Neural crest cell (in vitro differentiated cells): Measurements from ENCODE around the gene ELN. TPM values are rescaled to one million over a fixed set of nuclear protein-coding genes. Genes with fewer than 3 reads are reported as not detected.
A peak's percentile ranks its signal among the peaks of the same experiment; 100 is the strongest.
"Not testable (repeated sequence)": the region's sequence is repeated elsewhere in the genome, so short reads cannot be mapped to it uniquely, and the experiment has no call there.

Source experiments
- DNase-seq: peaks from one replicate; pipeline ENCODE4 v3.0.0; 2021; ENCODE audit warnings: low read depth, mixed read lengths, low spot score
- H3K27ac Mint-ChIP-seq: one replicate; pipeline ENCODE4 v1.8.0; 2021; ENCODE audit warnings: mild to moderate bottlenecking, mixed read lengths; ENCODE audit not compliant: unreplicated experiment
- H3K27me3 Mint-ChIP-seq: 2 replicates; pipeline ENCODE4 v1.8.0; 2021; ENCODE audit warnings: low read depth, mild to moderate bottlenecking, mixed read lengths
- H3K36me3 Mint-ChIP-seq: 2 replicates; pipeline ENCODE4 v1.8.0; 2021; ENCODE audit warnings: low read depth, mild to moderate bottlenecking, mixed read lengths
- H3K4me1 Mint-ChIP-seq: 2 replicates; pipeline ENCODE4 v1.8.0; 2021; ENCODE audit warnings: mixed read lengths
- H3K4me3 Mint-ChIP-seq: one replicate; pipeline ENCODE4 v1.8.0; 2021; ENCODE audit warnings: mild to moderate bottlenecking, mixed read lengths
- H3K9me3 Mint-ChIP-seq: 2 replicates; pipeline ENCODE4 v1.8.0; 2021; ENCODE audit warnings: mixed read lengths
- long read RNA-seq: library from polyadenylated mRNA; unstranded; transcript quantifications from one replicate; pipeline ENCODE4 v2.0.0, GENCODE V29; 2020
- total RNA-seq: library from RNA; stranded (reverse); gene quantifications from 2 replicates; pipeline ENCODE4 v1.2.1, GENCODE V29; 2021
- TF ChIP-seq, protein P1 (sequence below): fragments of 200-600 bp; sonication (generic); conservative IDR thresholded peaks from 2 replicates; pipeline ENCODE4 v1.5.0; 2021; ENCODE audit warnings: antibody characterized with exemption, mild to moderate bottlenecking

Gene ELN
- total RNA-seq, result 0.41 and 1.0 TPM in 2 replicates
- long read RNA-seq, result 0 reads

DNA sequence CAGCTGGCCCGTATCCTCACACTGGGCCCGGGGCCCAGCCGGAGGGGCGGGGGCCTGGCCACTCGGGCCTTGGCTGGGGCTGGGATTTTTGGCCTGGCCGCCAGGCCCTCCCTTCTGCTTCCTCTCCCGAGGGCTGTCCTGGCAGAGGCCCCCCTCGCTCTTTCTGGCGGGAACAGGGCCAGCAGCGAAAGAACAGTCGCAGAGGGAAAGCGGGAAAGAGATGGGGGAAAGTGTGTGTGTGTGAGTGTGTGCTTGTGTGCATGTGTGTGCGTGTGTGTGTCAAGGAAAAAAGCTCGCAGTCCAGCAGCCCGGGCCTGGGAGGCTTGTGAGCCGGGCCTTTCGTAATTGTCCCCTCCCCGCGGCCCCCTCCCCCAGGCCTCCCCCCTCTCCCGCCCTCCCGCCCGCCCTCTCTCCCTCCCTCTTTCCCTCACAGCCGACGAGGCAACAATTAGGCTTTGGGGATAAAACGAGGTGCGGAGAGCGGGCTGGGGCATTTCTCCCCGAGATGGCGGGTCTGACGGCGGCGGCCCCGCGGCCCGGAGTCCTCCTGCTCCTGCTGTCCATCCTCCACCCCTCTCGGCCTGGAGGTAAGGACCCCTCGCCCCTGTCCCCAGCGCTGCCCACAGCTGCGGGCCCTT lies at the start of gene ELN:
ELN (plus strand) TSS at position 491 of the 638 bp plus-strand sequence; CDS start at position 506, 15 bp downstream.
- no peaks in the 10 kb centered on the region for H3K36me3 Mint-ChIP-seq
- TF ChIP-seq, protein P1, sequence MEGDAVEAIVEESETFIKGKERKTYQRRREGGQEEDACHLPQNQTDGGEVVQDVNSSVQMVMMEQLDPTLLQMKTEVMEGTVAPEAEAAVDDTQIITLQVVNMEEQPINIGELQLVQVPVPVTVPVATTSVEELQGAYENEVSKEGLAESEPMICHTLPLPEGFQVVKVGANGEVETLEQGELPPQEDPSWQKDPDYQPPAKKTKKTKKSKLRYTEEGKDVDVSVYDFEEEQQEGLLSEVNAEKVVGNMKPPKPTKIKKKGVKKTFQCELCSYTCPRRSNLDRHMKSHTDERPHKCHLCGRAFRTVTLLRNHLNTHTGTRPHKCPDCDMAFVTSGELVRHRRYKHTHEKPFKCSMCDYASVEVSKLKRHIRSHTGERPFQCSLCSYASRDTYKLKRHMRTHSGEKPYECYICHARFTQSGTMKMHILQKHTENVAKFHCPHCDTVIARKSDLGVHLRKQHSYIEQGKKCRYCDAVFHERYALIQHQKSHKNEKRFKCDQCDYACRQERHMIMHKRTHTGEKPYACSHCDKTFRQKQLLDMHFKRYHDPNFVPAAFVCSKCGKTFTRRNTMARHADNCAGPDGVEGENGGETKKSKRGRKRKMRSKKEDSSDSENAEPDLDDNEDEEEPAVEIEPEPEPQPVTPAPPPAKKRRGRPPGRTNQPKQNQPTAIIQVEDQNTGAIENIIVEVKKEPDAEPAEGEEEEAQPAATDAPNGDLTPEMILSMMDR, result no peak
- DNase-seq, result no peak
- H3K27me3 Mint-ChIP-seq, result peaks cover 43% of the 10 kb centered on the region
- H3K27ac Mint-ChIP-seq, result peak within 1 kb of the TSS; percentile 37
- peaks cover 23% of the 10 kb centered on the region for H3K4me1 Mint-ChIP-seq
- H3K9me3 Mint-ChIP-seq, result no peaks in the 10 kb centered on the region
- H3K4me3 Mint-ChIP-seq, result no peak within 1 kb of the TSS

- DNase-seq, result no peak
- Mint-ChIP-seq H3K4me1 (peaks cover 5% of the 10 kb centered on the region), H3K9me3 (no peaks in the 10 kb centered on the region), H3K36me3 (no peaks in the 10 kb centered on the region), H3K27ac (no peak overlapping the region), H3K4me3 (no peak overlapping the region), H3K27me3 (peaks cover 2% of the 10 kb centered on the region)
- TF ChIP-seq, protein P1, result peak; percentile 54
Observed at GRCh38 chr7:73978661-73979563, 49.1 kb upstream of the ELN start.

- not testable (repeated sequence) for H3K4me3 Mint-ChIP-seq, H3K27ac Mint-ChIP-seq, H3K27me3 Mint-ChIP-seq, H3K9me3 Mint-ChIP-seq, H3K36me3 Mint-ChIP-seq, DNase-seq, H3K4me1 Mint-ChIP-seq
Observed at GRCh38 chr7:73979656-73980055, 48.3 kb upstream of the ELN start.

GRCh38 chr7:73980206-73980605 lies 47.8 kb upstream of the ELN start:
- no peaks in the 10 kb centered on the region for H3K9me3 Mint-ChIP-seq
- H3K27me3 Mint-ChIP-seq, result peaks cover 2% of the 10 kb centered on the region
- no peak overlapping the region for H3K27ac Mint-ChIP-seq
- DNase-seq, result no peak
- peaks cover 8% of the 10 kb centered on the region for H3K4me1 Mint-ChIP-seq
- TF ChIP-seq, protein P1, result no peak
- no peaks in the 10 kb centered on the region for H3K36me3 Mint-ChIP-seq
- no peak overlapping the region for H3K4me3 Mint-ChIP-seq

- DNase-seq, result no peak
- H3K4me1 Mint-ChIP-seq, result peaks cover 3% of the 10 kb centered on the region
- H3K4me3 Mint-ChIP-seq, result no peak overlapping the region
- H3K27ac Mint-ChIP-seq, result peak overlapping the region; percentile 8
- no peaks in the 10 kb centered on the region for H3K36me3 Mint-ChIP-seq
- TF ChIP-seq, protein P1, result no peak
- no peaks in the 10 kb centered on the region for H3K9me3 Mint-ChIP-seq
- H3K27me3 Mint-ChIP-seq, result peaks cover 2% of the 10 kb centered on the region
Observed at GRCh38 chr7:73981933-73982332, 46.0 kb upstream of the ELN start.
